Erythroblast (primary cell): Measurements from ENCODE around the gene AGMAT.

Source experiments
- GATA1 ChIP-seq: IDR thresholded peaks from 2 replicates; pipeline ENCODE4 v1.6.1; 2011; ENCODE audit warnings: low read depth, mild to moderate bottlenecking, control low read depth, low read length, moderate library complexity
- POLR2A ChIP-seq: IDR thresholded peaks from 2 replicates; pipeline ENCODE4 v1.6.1; 2011; ENCODE audit warnings: mild to moderate bottlenecking, low read length

- TF ChIP-seq POLR2A (no peak), GATA1 (no peak)
Observed at GRCh38 chr1:15542388-15543250, 42.2 kb downstream of the AGMAT start.
